ENCODE results near the gene ITPRIP.

The ITPRIP gene

GRCh38 chr10:104321226-104321625, 17.0 kb downstream of the ITPRIP start (continued):
- no peak for TF ChIP-seq TCF4 (CRISPR knock-in tag; IDR thresholded peaks at IDR 0.05; ENCODE audit: borderline replicate concordance)
- TF ChIP-seq PATZ1 (CRISPR knock-in tag; IDR thresholded peaks at IDR 0.05; ENCODE audit: borderline replicate concordance): no peak
- TF ChIP-seq SNAI2 (CRISPR knock-in tag; IDR thresholded peaks at IDR 0.05): no peak

- TF ChIP-seq ZC3H10 (CRISPR knock-in tag; IDR thresholded peaks at IDR 0.05): no peak
- no peak for ATAC-seq
Measured at GRCh38 chr10:104318810-104319741, 19.2 kb downstream of the ITPRIP start.

GRCh38 chr10:104318326-104318725, 19.9 kb downstream of the ITPRIP start:
- no peak for ATAC-seq

GRCh38 chr10:104317726-104318299, 20.5 kb downstream of the ITPRIP start:
- ATAC-seq: no peak
- TF ChIP-seq ZFP3 (CRISPR knock-in tag; IDR thresholded peaks at IDR 0.05): no peak
- no peak for TF ChIP-seq PPARA (CRISPR knock-in tag; IDR thresholded peaks at IDR 0.05; ENCODE audit: borderline replicate concordance)
- no peak for TF ChIP-seq CSDC2 (CRISPR knock-in tag; IDR thresholded peaks at IDR 0.05)
- TF ChIP-seq ZC3H10 (CRISPR knock-in tag; IDR thresholded peaks at IDR 0.05): no peak
- no peak for TF ChIP-seq ZFP30 (CRISPR knock-in tag; IDR thresholded peaks at IDR 0.05)
- no peak for TF ChIP-seq ARNTL (CRISPR knock-in tag; IDR thresholded peaks at IDR 0.05; ENCODE audit: borderline replicate concordance, low read depth)
- no peak for TF ChIP-seq OSR1 (CRISPR knock-in tag; IDR thresholded peaks at IDR 0.05)
- no peak for TF ChIP-seq RARB (CRISPR knock-in tag; IDR thresholded peaks at IDR 0.05)
- no peak for TF ChIP-seq CSRNP3 (CRISPR knock-in tag; IDR thresholded peaks at IDR 0.05)
- no peak for TF ChIP-seq ZNF70 (CRISPR knock-in tag; IDR thresholded peaks at IDR 0.05)
- TF ChIP-seq TCF4 (CRISPR knock-in tag; IDR thresholded peaks at IDR 0.05; ENCODE audit: borderline replicate concordance): no peak
- TF ChIP-seq ISL1 (CRISPR knock-in tag; IDR thresholded peaks at IDR 0.05): no peak
- TF ChIP-seq PATZ1 (CRISPR knock-in tag; IDR thresholded peaks at IDR 0.05; ENCODE audit: borderline replicate concordance): no peak
- no peak for TF ChIP-seq SNAI2 (CRISPR knock-in tag; IDR thresholded peaks at IDR 0.05)
- TF ChIP-seq ZNF8 (CRISPR knock-in tag; IDR thresholded peaks at IDR 0.05): no peak
- no peak for TF ChIP-seq ESRRG (CRISPR knock-in tag; IDR thresholded peaks at IDR 0.05)
- TF ChIP-seq ZNF565 (CRISPR knock-in tag; conservative IDR thresholded peaks at IDR 0.05; ENCODE audit: low read depth): no peak

More at GRCh38 chr10:104318326-104318725, 19.9 kb downstream of the ITPRIP start:
- no peak for TF ChIP-seq ESRRG (CRISPR knock-in tag; IDR thresholded peaks at IDR 0.05)
- no peak for TF ChIP-seq OSR1 (CRISPR knock-in tag; IDR thresholded peaks at IDR 0.05)

- ATAC-seq: no peak; the same call in 2 of the 3 replicates
- TF ChIP-seq PATZ1 (CRISPR knock-in tag; IDR thresholded peaks at IDR 0.05; ENCODE audit: borderline replicate concordance) (no peak), ARNTL (CRISPR knock-in tag; IDR thresholded peaks at IDR 0.05; ENCODE audit: borderline replicate concordance, low read depth) (no peak), ZC3H10 (CRISPR knock-in tag; IDR thresholded peaks at IDR 0.05) (no peak), TCF4 (CRISPR knock-in tag; IDR thresholded peaks at IDR 0.05; ENCODE audit: borderline replicate concordance) (no peak), ZFP3 (CRISPR knock-in tag; IDR thresholded peaks at IDR 0.05) (no peak), PPARA (CRISPR knock-in tag; IDR thresholded peaks at IDR 0.05; ENCODE audit: borderline replicate concordance) (no peak), TSHZ2 (CRISPR knock-in tag; IDR thresholded peaks at IDR 0.05) (no peak), ISL1 (CRISPR knock-in tag; IDR thresholded peaks at IDR 0.05) (no peak), CSDC2 (CRISPR knock-in tag; IDR thresholded peaks at IDR 0.05) (no peak), OSR1 (CRISPR knock-in tag; IDR thresholded peaks at IDR 0.05) (no peak), TOX (CRISPR knock-in tag; IDR thresholded peaks at IDR 0.05; ENCODE audit: borderline replicate concordance) (no peak), ESRRG (CRISPR knock-in tag; IDR thresholded peaks at IDR 0.05) (no peak), ZFP30 (CRISPR knock-in tag; IDR thresholded peaks at IDR 0.05) (no peak), GLIS3 (CRISPR knock-in tag; IDR thresholded peaks at IDR 0.05) (no peak), ZNF8 (CRISPR knock-in tag; IDR thresholded peaks at IDR 0.05) (no peak), SNAI2 (CRISPR knock-in tag; IDR thresholded peaks at IDR 0.05) (no peak)
Measured at GRCh38 chr10:104317269-104317710, 21.0 kb downstream of the ITPRIP start.
